Stimulated activated CD4-positive, alpha-beta T cell treated with anti-CD3 and anti-CD28 coated beads, Interleukin-2, amount 100 ng/mL, for 48 hours (primary cell): Measurements from ENCODE around the gene ANKRD36C.
A peak's percentile ranks its signal among the peaks of the same experiment; 100 is the strongest.
"Not testable (repeated sequence)": the region's sequence is repeated elsewhere in the genome, so short reads cannot be mapped to it uniquely, and the experiment has no call there.

Experiments
- DNase-seq, 2 donors: peaks; one replicate each; pipeline ENCODE4 v3.0.0-alpha.2; 2020

Gene ANKRD36C

DNA sequence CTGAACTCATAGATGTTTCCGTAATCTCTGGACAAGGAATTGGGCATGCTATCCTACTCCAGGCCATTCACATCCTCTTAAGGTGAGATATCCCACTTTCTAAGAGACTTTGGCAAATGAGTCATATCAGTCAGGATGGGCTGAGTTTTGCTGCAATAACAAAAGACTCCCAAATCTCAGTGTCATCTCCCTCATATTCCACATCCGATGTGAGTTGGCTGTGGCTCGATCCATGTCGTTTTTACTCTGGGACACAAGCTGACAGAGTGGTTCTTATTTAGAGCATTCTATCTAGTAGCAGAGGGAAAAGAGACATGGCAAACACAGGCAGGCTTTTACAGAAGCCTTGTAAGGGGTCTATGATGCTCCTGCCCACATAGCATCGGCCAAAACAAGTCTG, 14.6 kb upstream of the ANKRD36C start:
- DNase-seq: not testable (repeated sequence)

DNA sequence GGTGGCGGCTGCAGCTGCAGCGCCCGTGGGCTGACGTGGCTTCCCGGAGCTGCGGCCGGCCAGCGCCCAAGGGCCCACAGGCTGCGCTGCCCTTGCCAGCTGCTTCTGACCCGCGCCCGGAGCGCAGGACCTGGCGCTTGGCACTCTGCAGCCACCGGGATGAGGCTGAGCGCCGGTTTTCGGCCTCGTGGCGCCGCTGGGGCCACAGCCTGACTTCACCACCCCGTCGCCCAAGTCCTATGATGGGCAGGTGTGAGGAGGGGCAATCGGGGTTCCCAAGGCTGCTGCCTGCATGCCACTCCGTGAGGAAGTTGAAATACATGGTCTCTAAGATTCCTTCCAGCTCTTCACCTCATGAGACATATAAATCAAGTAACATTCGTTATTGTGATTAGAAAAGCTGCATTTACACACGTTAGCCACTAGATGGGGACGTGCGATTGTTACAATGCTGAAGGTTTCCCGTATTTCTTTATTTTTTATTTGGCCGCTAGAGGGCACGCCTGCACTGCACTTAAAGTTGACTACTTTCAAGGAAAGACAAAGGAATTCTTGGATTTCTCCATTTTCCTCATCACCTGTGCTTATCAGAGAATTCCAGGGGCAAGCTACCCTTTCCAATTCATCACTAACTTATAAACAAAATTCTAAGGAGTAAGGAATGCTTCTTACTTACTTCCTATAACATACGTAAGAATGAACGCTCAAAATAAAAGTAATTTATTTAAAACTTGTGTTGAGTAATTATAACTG, 1.1 kb upstream of the ANKRD36C start:
- DNase-seq: peak; percentile 36 to 53

DNA sequence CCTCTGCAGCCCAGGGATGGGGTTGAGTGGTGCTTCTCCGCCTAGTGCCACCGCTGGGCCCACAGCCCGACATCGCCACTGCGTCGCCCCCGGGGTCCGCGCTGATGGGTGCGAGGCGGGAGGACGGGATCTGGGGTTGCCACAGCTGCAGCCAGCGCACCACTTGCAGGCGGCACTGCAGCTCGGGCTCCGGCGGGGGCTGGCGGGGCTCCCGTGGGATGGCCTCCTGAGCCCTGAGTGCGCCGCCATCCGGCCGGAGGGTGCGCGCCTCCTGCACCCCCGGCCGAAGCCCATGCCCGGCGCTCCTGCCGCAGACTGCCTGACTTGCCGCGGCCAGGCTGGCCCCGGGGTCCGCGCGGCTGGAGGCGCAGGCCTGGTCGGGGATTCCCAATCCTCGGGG, 478 bp upstream of the ANKRD36C start:
- DNase-seq: not testable (repeated sequence)

DNA sequence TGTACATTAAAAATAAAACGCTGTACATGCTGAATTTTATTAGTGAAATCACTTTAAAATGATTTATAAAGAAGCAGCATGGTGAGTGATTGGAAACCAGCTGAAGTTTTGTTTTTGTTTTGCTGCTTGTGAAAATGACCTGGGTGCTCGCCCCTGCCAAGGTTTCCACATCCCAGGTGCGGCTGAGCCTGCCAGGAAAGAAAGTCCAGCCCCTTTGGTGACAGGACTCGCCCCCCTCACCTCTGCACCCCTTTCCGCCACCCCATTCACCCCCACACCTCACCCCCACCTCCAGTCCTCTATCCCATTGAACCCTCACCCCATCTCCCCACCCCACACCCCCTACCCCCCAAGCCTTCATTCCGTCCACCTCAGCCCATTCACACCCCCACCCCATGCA, 740 bp downstream of the ANKRD36C start:
- not testable (repeated sequence) for DNase-seq

DNA sequence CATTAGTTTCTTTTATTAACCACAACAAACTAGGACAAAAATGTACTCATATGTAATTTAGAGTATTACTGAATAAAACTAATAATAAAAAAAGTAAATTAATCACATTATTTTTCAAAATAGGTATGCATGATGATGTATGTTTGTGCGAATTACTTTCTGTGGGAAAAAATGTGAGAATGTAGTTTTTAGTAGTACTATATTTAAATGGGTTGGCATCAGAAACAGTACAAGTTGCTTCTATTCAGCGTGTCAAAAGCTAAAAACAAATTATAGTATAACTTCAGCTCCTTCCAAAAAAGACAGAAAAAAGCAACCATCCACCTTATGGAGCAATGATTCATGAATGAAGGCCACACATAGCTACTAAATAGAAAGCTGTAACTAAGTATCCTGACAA, 40.0 kb downstream of the ANKRD36C start:
- DNase-seq: not testable (repeated sequence)

DNA sequence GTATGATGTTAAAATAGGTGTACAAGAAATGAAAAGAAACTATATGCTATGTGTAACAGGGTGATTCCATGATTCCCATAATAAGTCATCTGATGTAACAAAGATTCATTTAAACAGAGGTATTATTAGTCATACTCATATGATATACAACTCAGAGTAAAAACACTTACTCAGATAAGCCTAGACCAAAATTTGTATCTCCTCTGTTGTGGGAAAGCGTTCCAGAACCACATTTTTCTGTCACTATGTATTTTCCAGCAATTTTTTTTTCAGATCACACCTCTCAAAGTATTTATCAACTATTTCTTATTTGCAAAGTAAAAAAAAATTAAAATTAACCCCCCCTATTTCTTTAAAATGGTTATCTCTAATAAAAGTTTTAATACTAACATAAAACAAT, 43.6 kb downstream of the ANKRD36C start:
- DNase-seq: not testable (repeated sequence)

DNA sequence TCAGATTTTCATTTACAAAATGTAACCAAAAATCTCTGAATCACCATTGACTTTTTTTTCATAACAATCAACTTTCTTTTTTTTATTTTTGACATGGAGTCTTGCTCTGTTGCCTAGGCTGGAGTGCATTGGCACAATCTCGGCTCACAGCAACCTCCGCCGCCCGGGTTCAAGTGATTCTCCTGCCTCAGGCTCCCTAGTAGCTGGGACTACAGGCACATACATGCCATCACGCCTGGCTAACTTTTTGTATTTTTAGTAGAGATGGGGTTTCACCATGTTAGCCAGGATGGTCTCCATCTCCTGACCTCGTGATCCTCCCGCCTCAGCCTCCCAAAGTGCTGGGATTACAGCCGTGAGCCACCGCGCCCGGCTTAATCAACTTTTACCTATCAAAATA, 51.7 kb downstream of the ANKRD36C start:
- DNase-seq: not testable (repeated sequence)

DNA sequence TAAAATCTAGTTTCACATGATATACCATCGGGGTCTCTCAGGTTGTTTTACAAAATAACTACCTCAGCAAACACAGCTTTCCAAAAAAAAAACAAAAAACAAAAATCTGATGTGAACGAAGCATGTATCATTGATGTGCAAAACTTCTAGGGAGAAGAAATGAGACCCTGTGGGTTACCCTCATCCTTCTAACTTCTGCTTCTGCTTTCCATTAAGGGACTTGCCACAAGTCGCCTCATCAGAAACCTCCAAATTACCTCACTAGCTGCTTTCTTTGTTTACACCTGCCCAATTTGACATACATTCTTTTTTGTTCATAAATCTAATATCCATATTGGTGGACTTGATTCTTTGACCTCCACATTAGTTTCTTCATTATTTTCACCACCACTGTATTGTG, 60.9 kb downstream of the ANKRD36C start:
- not testable (repeated sequence) for DNase-seq

DNA sequence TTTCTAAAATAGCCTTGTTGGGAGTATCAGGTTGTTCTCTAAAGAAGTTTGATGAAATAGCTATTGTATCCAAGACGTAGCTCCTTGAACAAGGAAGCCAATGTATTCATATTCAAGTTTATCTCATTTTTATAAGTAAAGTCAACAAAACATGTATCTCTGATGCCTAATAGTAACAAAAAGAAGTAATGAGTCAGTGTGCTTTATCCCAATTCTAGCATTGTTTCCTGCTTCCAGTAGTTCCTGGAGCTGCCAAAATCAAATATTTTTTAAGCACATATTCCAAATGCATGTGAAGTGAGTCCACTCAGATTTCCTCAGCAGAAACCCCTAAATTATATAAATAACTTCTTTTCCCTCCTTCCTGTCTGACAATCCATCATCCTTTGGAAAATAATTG, 74.6 kb downstream of the ANKRD36C start:
- not testable (repeated sequence) for DNase-seq

DNA sequence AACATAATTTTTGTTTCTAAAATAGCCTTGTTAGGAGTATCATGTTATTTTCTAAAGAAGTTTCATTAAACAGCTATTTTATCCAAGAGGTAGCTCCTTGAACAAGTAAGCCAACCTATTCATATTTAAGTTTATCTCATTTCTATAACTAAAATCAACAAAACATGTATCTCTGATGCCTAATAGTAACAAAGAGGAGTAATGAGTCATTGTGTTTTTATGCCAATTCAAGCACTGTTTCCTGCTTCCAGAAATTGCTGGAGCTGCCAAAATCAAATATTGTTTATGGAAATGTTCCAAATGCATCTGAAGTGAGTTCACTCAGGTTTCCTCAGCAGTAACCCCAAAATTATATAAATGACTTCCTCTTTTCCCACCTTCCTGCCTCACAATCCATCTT, 76.5 kb downstream of the ANKRD36C start:
- DNase-seq: not testable (repeated sequence)

DNA sequence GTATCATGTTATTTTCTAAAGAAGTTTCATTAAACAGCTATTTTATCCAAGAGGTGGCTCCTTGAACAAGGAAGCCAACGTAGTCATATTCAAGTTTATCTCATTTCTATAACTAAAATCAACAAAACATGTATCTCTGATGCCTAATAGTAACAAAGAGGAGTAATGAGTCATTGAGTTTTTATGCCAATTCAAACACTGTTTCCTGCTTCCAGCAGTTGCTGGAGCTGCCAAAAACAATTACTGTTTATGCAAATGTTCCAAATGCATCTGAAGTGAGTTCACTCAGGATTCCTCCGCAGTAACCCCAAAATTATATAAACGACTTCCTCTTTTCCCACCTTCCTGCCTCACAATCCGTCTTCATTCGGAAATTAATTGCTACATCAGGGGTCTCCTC, 80.2 kb downstream of the ANKRD36C start:
- not testable (repeated sequence) for DNase-seq

DNA sequence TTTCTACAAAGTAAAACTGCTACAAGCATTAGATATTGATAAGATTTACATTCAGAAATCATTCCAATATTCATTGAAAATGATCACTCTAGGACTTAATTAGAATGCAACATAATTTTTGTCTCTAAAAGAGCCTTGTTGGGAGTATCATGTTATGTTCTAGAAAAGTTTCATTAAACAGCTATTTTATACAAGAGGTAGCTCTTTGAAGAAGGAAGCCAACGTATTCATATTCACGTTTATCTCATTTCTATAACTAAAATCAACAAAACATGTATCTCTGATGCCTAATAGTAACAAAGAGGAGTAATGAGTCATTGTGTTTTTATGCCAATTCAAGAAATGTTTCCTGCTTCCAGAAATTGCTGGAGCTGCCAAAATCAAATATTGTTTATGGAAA, 97.2 kb downstream of the ANKRD36C start:
- not testable (repeated sequence) for DNase-seq

DNA sequence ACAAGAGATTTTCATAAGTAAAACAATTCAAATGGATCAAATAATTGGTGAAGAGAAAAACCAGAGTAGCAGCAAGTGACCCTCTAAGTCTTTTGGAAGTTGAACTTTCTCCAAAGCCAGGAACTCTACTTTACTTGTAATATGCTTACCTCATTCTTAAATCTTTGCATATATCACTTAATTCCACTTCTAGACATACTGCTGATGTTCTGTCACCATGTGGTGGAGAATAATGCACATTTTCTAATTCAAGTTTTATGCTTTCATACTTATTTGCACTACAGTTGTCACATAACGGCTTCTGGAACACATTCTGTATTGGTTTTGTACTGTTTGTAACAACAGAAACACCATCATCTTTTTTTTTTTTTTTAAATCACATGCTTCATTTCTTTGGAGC, 123.7 kb downstream of the ANKRD36C start:
- not testable (repeated sequence) for DNase-seq

DNA sequence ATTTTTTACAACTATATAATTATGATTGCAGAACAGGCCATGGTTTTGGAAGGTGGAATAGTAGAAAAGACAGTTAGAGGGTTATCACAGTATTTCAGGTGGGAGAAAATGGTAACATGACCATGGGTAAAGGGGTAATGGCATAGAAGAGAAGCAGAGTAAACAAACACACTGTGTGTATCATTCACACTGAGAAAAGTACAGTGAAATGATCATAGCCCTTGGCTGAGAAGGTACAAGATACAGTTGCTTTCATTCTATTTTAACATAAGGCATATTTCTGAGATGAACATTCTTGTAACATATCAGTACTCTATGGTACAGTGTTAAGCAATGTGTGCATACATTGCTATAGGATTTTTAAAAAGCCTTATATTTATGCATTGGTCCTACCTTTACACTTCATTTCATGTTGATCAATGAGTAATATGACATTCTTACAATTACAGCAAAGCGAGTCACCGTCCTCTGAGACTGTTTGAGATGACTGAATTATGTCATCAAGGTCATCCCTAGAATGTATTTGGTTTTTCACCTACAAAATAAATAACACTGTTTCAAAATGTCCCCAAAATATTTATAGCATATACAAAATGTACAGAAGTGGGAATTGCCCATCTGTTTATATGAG, 124.5 kb downstream of the ANKRD36C start:
- not testable (repeated sequence) for DNase-seq

DNA sequence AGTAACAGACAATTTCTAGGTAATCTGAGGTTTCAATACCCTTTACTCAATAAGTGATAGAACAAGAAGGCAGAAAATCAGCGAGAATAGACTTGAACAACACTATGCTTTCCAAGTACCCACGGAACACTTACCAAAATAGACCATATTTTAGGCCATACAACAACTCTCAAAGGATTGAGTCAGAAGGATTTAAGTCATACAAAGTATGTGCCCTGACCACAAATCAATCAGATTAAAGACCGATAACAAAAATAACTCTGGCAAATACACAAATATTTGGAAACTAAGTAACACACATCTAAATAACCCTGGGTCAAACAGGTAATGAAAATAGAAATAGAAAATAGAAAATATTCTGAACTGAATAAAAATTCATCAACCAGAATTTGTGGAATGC, 129.5 kb downstream of the ANKRD36C start:
- DNase-seq: not testable (repeated sequence)

DNA sequence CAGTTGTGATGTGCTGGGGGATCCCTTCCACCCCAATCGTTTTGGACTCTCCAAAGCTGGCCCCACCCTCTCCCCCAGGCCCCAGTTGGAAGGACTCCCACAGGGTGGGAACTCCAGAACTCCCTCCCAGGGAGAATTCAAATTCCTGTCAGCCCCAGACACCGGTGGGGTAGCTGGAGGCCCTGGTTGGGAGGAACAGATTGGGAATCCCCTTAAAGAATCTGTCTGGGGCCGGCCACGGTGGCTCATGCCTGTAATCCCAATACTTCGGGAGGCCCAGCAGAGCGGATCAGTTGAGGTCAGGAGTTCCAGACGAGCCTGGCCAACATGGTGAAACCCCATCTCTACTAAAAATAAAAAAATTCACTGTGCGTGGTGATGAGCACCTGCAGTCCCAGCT, 155.5 kb downstream of the ANKRD36C start:
- no peak for DNase-seq

DNA sequence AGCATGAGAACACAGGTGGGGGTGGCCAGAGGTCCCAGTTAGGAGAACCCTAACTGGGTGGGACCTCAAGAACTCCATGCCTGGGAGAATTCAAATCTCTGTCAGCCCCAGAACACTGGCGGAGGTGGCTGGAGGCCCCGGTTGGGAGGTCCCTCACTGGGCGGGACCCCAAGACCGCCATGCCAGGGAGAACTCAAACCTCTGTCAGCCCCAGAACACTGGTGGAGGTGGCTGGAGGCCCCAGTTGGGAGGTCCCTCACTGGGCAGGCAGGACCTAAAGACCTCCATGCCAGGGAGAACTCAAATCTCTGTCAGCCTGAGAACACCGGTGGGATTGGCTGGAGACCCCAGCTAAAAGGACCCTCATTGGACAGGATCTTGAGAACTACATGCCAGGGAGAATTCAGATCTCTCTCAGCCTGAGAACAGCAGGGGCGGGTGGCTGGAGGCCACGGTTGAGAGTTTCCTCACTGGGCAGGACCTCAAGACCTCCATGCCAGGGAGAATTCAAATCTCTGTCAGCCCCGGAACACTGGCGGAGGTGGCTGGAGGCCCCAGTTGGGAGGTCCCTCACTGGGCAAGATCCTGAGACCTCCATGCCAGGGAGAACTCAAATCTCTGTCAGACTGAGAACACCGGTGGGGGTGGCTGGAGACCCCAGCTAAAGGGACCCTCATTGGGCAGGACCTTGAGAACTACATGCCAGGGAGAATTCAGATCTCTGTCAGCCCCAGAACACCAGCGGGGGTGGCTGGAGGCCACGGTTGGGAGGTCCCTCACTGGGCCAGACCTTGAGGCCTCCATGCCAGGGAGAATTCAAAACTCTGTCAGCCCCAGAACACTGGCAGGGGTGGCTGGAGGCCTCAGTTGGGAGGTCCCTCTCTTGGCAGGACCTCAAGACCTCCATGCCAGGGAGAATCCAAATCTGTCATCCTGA, 157.3 kb downstream of the ANKRD36C start:
- not testable (repeated sequence) for DNase-seq

DNA sequence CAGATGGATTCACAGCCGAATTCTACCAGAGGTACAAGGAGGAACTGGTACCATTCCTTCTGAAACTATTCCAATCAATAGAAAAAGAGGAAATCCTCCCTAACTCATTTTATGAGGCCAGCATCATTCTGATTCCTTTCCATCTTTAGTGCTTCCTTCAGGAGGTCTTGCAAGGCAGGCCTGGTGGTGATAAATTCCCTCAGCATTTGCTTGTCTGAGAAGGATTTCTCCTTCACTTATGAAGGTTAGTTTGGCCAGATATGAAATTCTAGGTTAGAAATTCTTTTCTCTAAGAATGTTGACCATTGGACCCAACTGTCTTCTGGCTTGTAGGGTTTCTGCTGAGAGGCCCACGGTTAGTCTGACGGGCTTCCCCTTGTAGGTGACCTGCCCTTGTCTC, 167.4 kb downstream of the ANKRD36C start:
- DNase-seq: not testable (repeated sequence)

DNA sequence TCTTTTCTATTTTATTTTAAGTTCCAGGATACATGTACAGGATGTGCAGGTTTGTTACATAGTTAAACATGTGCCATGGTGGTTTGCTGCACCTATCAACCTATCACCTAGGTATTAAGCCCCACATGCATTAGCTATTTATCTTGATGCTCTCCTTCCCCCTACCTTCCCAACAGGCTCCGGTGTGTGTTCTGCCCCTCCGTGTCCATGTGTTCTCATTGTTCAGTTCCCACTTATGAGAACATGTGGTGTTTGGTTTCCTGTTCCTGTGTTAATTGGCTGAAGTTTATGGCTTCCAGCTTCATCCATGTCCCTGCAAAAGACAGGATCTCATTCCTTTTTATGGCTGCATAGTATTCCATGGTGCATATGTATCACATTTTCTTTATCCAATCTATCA, 174.1 kb downstream of the ANKRD36C start:
- not testable (repeated sequence) for DNase-seq

DNA sequence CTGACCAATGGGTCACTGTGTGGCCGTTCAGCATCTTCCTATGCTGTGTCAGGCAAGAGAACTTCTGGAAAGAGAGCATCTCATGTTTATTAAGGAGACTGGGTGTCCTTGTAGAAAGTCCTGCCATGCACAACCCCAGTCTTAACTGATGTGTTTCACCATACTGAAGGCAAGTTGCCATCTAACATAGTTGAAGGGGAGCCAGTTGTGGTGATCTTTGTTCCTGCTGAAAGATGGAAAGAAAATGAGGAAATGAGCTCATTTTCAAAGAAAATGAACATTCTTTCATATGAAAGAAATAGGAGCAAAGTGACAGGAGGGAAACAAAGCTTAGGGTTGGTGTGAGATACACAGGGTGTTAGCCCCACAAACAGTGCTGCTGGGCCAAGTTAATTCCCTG, 178.3 kb downstream of the ANKRD36C start:
- not testable (repeated sequence) for DNase-seq

DNA sequence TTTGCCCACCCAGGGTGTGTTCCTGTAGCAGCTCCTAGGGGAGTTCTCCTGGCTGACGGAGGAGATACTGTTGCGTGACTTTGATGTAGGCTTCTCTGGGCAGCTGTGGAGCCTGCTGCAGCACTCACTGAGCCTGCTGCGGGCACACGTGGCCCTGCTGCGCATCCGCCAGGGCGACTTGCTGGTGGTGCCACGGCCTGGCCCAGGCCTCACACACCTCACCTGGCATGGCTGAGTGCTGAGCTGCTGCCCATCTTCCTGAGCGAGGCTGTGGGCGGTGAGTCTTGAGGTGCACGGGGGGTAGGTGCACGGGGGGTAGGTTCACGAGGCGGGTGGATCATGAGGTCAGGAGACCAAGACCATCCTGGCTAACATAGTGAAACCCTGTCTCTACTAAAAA, 191.7 kb downstream of the ANKRD36C start:
- DNase-seq: no peak

DNA sequence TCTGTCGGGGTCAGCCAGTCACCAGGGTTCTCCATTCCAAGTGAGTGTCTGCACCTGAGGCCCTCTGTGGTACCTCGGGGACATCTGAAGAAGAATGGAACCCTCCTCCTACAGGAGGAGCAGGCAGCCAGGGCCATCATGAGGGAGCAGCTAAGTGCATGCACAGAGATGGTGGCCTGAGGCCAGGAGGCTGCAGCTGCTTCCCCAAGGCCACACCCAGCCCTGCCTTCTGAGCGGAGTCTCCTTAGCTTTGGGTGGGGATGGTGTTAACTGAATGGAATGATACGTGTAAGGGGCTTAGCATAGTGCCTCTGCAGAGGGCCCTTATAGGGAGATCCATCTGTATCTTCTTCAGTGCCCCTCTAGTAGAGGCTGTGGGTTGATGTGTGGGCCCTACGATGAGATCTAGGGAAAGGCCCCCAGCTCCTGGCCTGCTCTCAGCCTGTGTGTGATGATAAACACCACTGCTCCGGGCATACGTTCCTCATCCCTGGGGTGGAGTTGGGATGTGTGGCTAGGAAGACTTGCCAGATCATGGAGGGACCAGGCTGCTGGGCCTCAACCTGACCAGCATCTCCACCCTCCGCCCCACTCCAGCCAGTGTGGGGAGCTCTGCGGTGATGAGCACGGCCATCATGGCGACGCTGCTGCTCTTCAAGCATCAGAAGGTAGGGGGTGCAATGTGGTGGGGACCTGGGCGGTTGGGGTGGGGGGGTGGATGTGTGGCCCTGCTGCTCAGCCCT, 192.3 kb downstream of the ANKRD36C start:
- not testable (repeated sequence) for DNase-seq
